ENCODE results near the gene ATP8A2.

DNA sequence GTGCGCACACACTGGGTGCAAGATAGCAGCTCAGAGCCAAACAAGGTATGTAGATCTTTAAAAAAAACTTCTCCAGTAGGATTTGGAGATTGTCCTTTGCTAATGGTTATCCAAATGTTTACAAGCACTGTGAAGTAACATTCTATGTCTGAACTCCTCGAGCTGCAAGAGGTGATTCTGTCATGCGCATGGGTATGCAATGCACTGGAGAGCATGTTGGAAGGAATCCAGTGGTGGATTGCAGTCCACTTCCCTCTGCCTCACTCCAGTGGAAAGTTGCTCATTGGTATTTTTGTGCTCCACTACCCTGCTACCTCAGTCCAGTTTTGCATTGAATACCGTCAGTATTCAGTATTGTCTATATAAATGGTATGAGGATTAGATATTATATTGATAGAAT is 132.1 kb downstream of the ATP8A2 start:
- TF ChIP-seq CTCF (IDR thresholded peaks at IDR 0.05) (no peak), POLR2A (IDR thresholded peaks at IDR 0.05) (no peak), EP300 (IDR thresholded peaks at IDR 0.05) (no peak), POLR2AphosphoS5 (IDR thresholded peaks at IDR 0.05) (no peak)
